Lung (tissue), 12 donors: ENCODE results near the gene ADGRG1. TPM values are rescaled to one million over a fixed set of nuclear protein-coding genes. Genes with fewer than 3 reads are reported as not detected.

Experiments
- ATAC-seq: fragments of 200-7000 bp; cut with Tn5 transposase; one replicate; pipeline ENCODE4 v1.9.1; 2020; ENCODE audit warnings: moderate number of reproducible peaks; ENCODE audit not compliant: insufficient read depth, low FRiP score
- DNase-seq, 3 donors: peaks; one replicate each; pipeline ENCODE4 v3.0.0-alpha.2; 2013 to 2017
- H3K27ac ChIP-seq, 2 donors: one replicate each; pipeline ENCODE4 v1.5.1; 2013; ENCODE audit warnings: mild to moderate bottlenecking in 2 of 2, moderate library complexity in 2 of 2, control low read depth in 1 of 2, inconsistent platforms in 1 of 2, low read depth in 1 of 2, low read length in 1 of 2
- H3K27me3 ChIP-seq, 3 donors: one replicate each; pipeline ENCODE4 v1.5.1; 2013; ENCODE audit warnings: low read length in 2 of 3; ENCODE audit not compliant: control insufficient read depth in 3 of 3, insufficient read depth in 3 of 3
- H3K36me3 ChIP-seq, 4 donors: one replicate each; pipeline ENCODE4 v1.5.1; 2013; ENCODE audit warnings: low read length in 4 of 4, mild to moderate bottlenecking in 1 of 4, moderate library complexity in 1 of 4; ENCODE audit not compliant: control insufficient read depth in 4 of 4, insufficient read depth in 4 of 4
- H3K4me1 ChIP-seq, 5 donors: one replicate each; pipeline ENCODE4 v1.5.1; 2013; ENCODE audit warnings: low read length in 5 of 5, mild to moderate bottlenecking in 2 of 5, moderate library complexity in 1 of 5; ENCODE audit not compliant: control insufficient read depth in 5 of 5, insufficient read depth in 5 of 5
- H3K4me3 ChIP-seq: one replicate; pipeline ENCODE4 v1.5.1; 2013; ENCODE audit warnings: mild to moderate bottlenecking, control low read depth, moderate library complexity
- H3K9ac ChIP-seq, 2 donors: one replicate each; pipeline ENCODE4 v1.5.1; 2013; ENCODE audit warnings: low read length in 2 of 2, control low read depth in 1 of 2; ENCODE audit not compliant: insufficient read depth in 1 of 2
- H3K9me3 ChIP-seq, 4 donors: one replicate each; pipeline ENCODE4 v1.5.1; 2013; ENCODE audit warnings: low read length in 3 of 4, mild to moderate bottlenecking in 1 of 4, moderate library complexity in 1 of 4; ENCODE audit not compliant: control insufficient read depth in 4 of 4, insufficient read depth in 3 of 4
- CTCF ChIP-seq: IDR thresholded peaks from 2 replicates; pipeline ENCODE4 v1.5.1; 2012; ENCODE audit warnings: mild to moderate bottlenecking; ENCODE audit errors: control extremely low read depth, extremely low read depth
- WGBS, 2 donors: extraction: QIAGEN DNeasy Blood & Tissue Kit; methylation state at CpG; one replicate each; pipeline ENCODE4 v1.1.7; 2013; 5-methylcytosine and 5-hydroxymethylcytosine counted together
- polyA plus RNA-seq, 2 donors: library from polyadenylated mRNA; stranded (reverse); fragments of 200-250 nt; gene quantifications; one replicate each; pipeline ENCODE4 v1.2.1, GENCODE V29; 2013
- total RNA-seq, 2 donors: library from RNA; depleted of rRNA in 1 of 2; stranded (reverse); fragments of >200 nt in 1 of 2; gene quantifications; one replicate each; pipeline ENCODE4 v1.2.1, GENCODE V29; 2014 to 2021
- donor health status: control.
- donor health status: control.
- donor health status: Bipolar disorder and iron deficiency.
- donor health status: healthy.
- donor health status: DM: yes; HTN: yes; CAD: no.

Gene ADGRG1
- total and polyA plus RNA-seq, 4 donors: 8.8 to 74.4 (median 28.0) TPM

GRCh38 chr16:57591086-57591869 is 37.2 kb upstream of the ADGRG1 start:
- Histone ChIP-seq H3K9me3 (no peaks in the 10 kb centered on the region), H3K36me3 (no peaks in the 10 kb centered on the region), H3K4me1 (peaks cover 0 to 6% (median 0%) of the 10 kb centered on the region in 5 donors), H3K27me3 (no peaks in the 10 kb centered on the region), H3K27ac (peak overlapping the region in 1 of 2 donors; percentile 15), H3K4me3 (no peak overlapping the region), H3K9ac (no peak overlapping the region)
- peak; percentile 90 for TF ChIP-seq CTCF
- DNase-seq: peak; percentile 61 to 75 (median 73)
- WGBS, 2 donors: 21 to 22% methylated on average over 9 of the region's 9 CpGs
- ATAC-seq: peak; percentile 80

- H3K27ac ChIP-seq: no peak overlapping the region
- no peak for TF ChIP-seq CTCF
- H3K4me3 ChIP-seq: no peak overlapping the region
- no peak for DNase-seq
- H3K9me3 ChIP-seq: no peaks in the 10 kb centered on the region
- no peaks in the 10 kb centered on the region for H3K27me3 ChIP-seq
- ATAC-seq: no peak
- 63 to 69% methylated on average over 7 of the region's 7 CpGs for WGBS, 2 donors
- no peak overlapping the region for H3K9ac ChIP-seq
- H3K4me1 ChIP-seq: peaks cover 0 to 6% (median 0%) of the 10 kb centered on the region in 5 donors
- H3K36me3 ChIP-seq: no peaks in the 10 kb centered on the region
These were observed 36.5 kb upstream of the ADGRG1 start for GRCh38 chr16:57591870-57592485.

DNA sequence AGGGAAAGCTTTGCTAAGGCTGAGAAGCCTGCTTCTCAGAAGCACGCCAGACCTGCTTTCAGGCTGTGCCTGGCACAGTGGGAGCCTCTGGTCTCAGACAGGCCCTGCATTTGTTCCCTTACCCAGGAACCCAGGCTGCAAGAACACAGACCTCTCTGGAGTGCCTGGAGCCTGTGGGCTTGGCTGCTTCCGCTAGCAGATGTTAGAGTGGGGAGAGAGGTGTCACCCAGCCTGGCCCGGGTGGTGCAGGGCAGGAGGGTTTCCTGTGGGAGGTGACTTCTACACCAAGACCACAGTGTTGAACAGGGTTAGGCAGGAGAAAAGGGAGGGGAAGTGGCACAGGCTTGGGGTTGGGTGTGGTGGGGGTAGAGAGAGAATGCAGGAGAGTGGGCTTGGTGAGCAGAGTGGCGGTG is 35.8 kb upstream of the ADGRG1 start:
- no peak for TF ChIP-seq CTCF
- DNase-seq: no peak
- Histone ChIP-seq H3K9ac (no peak overlapping the region), H3K27me3 (no peaks in the 10 kb centered on the region), H3K4me3 (no peak overlapping the region), H3K36me3 (no peaks in the 10 kb centered on the region), H3K9me3 (no peaks in the 10 kb centered on the region), H3K4me1 (peaks cover 0 to 6% (median 0%) of the 10 kb centered on the region in 5 donors), H3K27ac (no peak overlapping the region)
- ATAC-seq: no peak
- WGBS, 2 donors: 27 to 35% methylated on average over 4 of the region's 4 CpGs
